Mucosa of descending colon (tissue), 3 donors: ENCODE data around the gene SUSD5. TPM values are rescaled to one million over a fixed set of nuclear protein-coding genes. Genes with fewer than 3 reads are reported as not detected.

Experiments used
- ATAC-seq: fragments of 200-7000 bp; cut with Tn5 transposase; one replicate; pipeline ENCODE4 v1.9.1; 2020; ENCODE audit warnings: mild to moderate bottlenecking, moderate library complexity
- DNase-seq, 3 donors: peaks; one replicate each; pipeline ENCODE4 v3.0.0-alpha.2; 2020
- H3K36me3 ChIP-seq: fragments of 200-600 bp; one replicate; pipeline ENCODE4 v1.8.0; 2021; ENCODE audit warnings: low read depth, mild to moderate bottlenecking
- H3K4me1 ChIP-seq: fragments of 200-600 bp; one replicate; pipeline ENCODE4 v1.8.0; 2021; ENCODE audit warnings: low read depth, mild to moderate bottlenecking
- H3K4me3 ChIP-seq: fragments of 200-600 bp; one replicate; pipeline ENCODE4 v1.8.0; 2021; ENCODE audit warnings: mild to moderate bottlenecking
- H3K9me3 ChIP-seq: fragments of 200-600 bp; one replicate; pipeline ENCODE4 v1.8.0; 2021; ENCODE audit warnings: mild to moderate bottlenecking
- CTCF ChIP-seq: fragments of 200-600 bp; IDR thresholded peaks from one replicate; pipeline ENCODE4 v1.8.0; 2022; ENCODE audit warnings: antibody characterized with exemption, mild to moderate bottlenecking
- intact Hi-C, 2 donors: fragments of 100-400 bp; cut with DNase I in 1 of 2; cut with micrococcal nuclease in 1 of 2; formaldehyde crosslinking; loops; one replicate each; pipeline versions ENCODE4 v1.11.0 to v1.11.1; 2022; cut with DNase I, micrococcal nuclease
- total RNA-seq, 3 donors: library from RNA; stranded (reverse); fragmentation: NEBNext Ultra II Directional in 2 of 3; extraction: Animal tissue kit (Norgen Biotek cat#: 25700) in 2 of 3; gene quantifications; one replicate each; pipeline versions ENCODE4 v1.2.1 to v1.2.4, GENCODE V29; 2021 to 2023
- donor health status: DM: no; HTN: no; CAD: no; lungs with moderate emphysema.
- donor health status: DM: no; HTN: no; CAD: no.
- donor health status: DM: no; HTN: yes; CAD: no.

SUSD5 gene
- total RNA-seq, 3 donors from 2014 or later: 0.20 to 1.8 (median 0.60) TPM

GRCh38 chr3:33181229-33181628, 37.4 kb downstream of the SUSD5 start:
- TF ChIP-seq CTCF: no peak
- DNase-seq: no peak
- Histone ChIP-seq H3K4me1 (no peaks in the 10 kb centered on the region), H3K36me3 (no peaks in the 10 kb centered on the region), H3K9me3 (no peaks in the 10 kb centered on the region), H3K4me3 (no peak overlapping the region)
- intact Hi-C loops: no loop called here
- ATAC-seq: no peak

- no peaks in the 10 kb centered on the region for H3K36me3 ChIP-seq
- DNase-seq (no peak), ATAC-seq (no peak)
- H3K9me3 ChIP-seq: no peaks in the 10 kb centered on the region
- no peak for TF ChIP-seq CTCF
- no peak overlapping the region for H3K4me3 ChIP-seq
- intact Hi-C loops: no loop called here
- no peaks in the 10 kb centered on the region for H3K4me1 ChIP-seq
Observed at GRCh38 chr3:33179132-33179531, 39.5 kb downstream of the SUSD5 start.

- ATAC-seq (no peak), DNase-seq (no peak)
- Histone ChIP-seq H3K4me1 (no peaks in the 10 kb centered on the region), H3K4me3 (no peak overlapping the region), H3K9me3 (no peaks in the 10 kb centered on the region), H3K36me3 (no peaks in the 10 kb centered on the region)
- intact Hi-C loops: no loop called here
- no peak for TF ChIP-seq CTCF
Observed at GRCh38 chr3:33174711-33175414, 43.7 kb downstream of the SUSD5 start.

- ATAC-seq (no peak), DNase-seq (no peak)
- TF ChIP-seq CTCF: no peak
- no peak overlapping the region for H3K4me3 ChIP-seq
- H3K9me3 ChIP-seq: no peaks in the 10 kb centered on the region
- H3K36me3 ChIP-seq: no peaks in the 10 kb centered on the region
- intact Hi-C loops: no loop called here
- H3K4me1 ChIP-seq: no peaks in the 10 kb centered on the region
Observed at GRCh38 chr3:33174095-33174494, 44.5 kb downstream of the SUSD5 start.

GRCh38 chr3:33173672-33174071, 44.9 kb downstream of the SUSD5 start:
- Histone ChIP-seq H3K36me3 (no peaks in the 10 kb centered on the region), H3K9me3 (no peaks in the 10 kb centered on the region), H3K4me1 (no peaks in the 10 kb centered on the region), H3K4me3 (no peak overlapping the region)
- no peak for TF ChIP-seq CTCF
- intact Hi-C loops: no loop called here
- ATAC-seq (no peak), DNase-seq (no peak)

GRCh38 chr3:33173103-33173502, 45.5 kb downstream of the SUSD5 start:
- Histone ChIP-seq H3K36me3 (no peaks in the 10 kb centered on the region), H3K4me1 (no peaks in the 10 kb centered on the region), H3K4me3 (no peak overlapping the region), H3K9me3 (no peaks in the 10 kb centered on the region)
- intact Hi-C loops: no loop called here
- DNase-seq (no peak), ATAC-seq (no peak)
- no peak for TF ChIP-seq CTCF
